Calu3 (cell line): Measurements from ENCODE around the gene ZNF280D. TPM values are rescaled to one million over a fixed set of nuclear protein-coding genes. Genes with fewer than 3 reads are reported as not detected.

Experiments
- BruUV-seq: library from RNA; stranded (reverse); fragments of 400-500 nt; replicated peaks from 2 replicates; lab custom pipeline; 2021; lab: Mats Ljungman, UMichigan
- CTCF ChIA-PET: fragments of 300-600 bp; sonication (Branson Sonifier 250); formaldehyde crosslinking; loops from one replicate; lab custom pipeline; 2022; ENCODE audit warnings: antibody characterized with exemption; lab: Charles Lee
- DNase-seq: peaks from one replicate; pipeline ENCODE4 v3.0.0; 2022
- H3K27ac Mint-ChIP-seq: one replicate; pipeline ENCODE4 v1.8.0; 2022; ENCODE audit warnings: mixed read lengths; ENCODE audit not compliant: unreplicated experiment
- H3K27me3 Mint-ChIP-seq: one replicate; pipeline ENCODE4 v1.8.0; 2022; ENCODE audit warnings: mixed read lengths; ENCODE audit not compliant: unreplicated experiment
- H3K36me3 Mint-ChIP-seq: one replicate; pipeline ENCODE4 v1.8.0; 2022; ENCODE audit warnings: mild to moderate bottlenecking, moderate library complexity, mixed read lengths; ENCODE audit not compliant: insufficient read depth, unreplicated experiment
- H3K4me1 Mint-ChIP-seq: one replicate; pipeline ENCODE4 v1.8.0; 2022; ENCODE audit warnings: mild to moderate bottlenecking, low read depth, mixed read lengths; ENCODE audit not compliant: unreplicated experiment
- H3K4me3 Mint-ChIP-seq: one replicate; pipeline ENCODE4 v1.8.0; 2022; ENCODE audit warnings: mild to moderate bottlenecking, low read depth, moderate library complexity, mixed read lengths; ENCODE audit not compliant: unreplicated experiment
- H3K9me3 Mint-ChIP-seq: one replicate; pipeline ENCODE4 v1.8.0; 2022; ENCODE audit warnings: low read depth, mixed read lengths; ENCODE audit not compliant: unreplicated experiment
- CTCF ChIP-seq: fragments of 200-600 bp; IDR thresholded peaks from one replicate; pipeline ENCODE4 v1.8.0; 2022; ENCODE audit warnings: antibody characterized with exemption; ENCODE audit not compliant: unreplicated experiment
- intact Hi-C: fragments of 100-400 bp; cut with micrococcal nuclease; formaldehyde crosslinking; loops from one replicate; pipeline ENCODE4 v1.10.0; 2022; ENCODE audit not compliant: unreplicated experiment
- total RNA-seq: library from RNA; stranded (reverse); gene quantifications from 2 replicates; pipeline ENCODE4 v1.2.3, GENCODE V29; 2022

Gene ZNF280D
- total RNA-seq, 1 experiment from 2014 or later: 36.0 TPM

- Mint-ChIP-seq H3K27me3 (no peaks in the 10 kb centered on the region), H3K9me3 (no peaks in the 10 kb centered on the region), H3K27ac (no peak overlapping the region), H3K4me3 (no peak overlapping the region), H3K36me3 (no peaks in the 10 kb centered on the region), H3K4me1 (peaks cover 20% of the 10 kb centered on the region)
- intact Hi-C loops: no loop called here
- BruUV-seq: no TSS peak
- TF ChIP-seq CTCF: no peak
- DNase-seq: no peak
- CTCF ChIA-PET: interaction anchor here (0.7 kb wide), 1 partner anchor 32 kb away, joined by 3 read pairs; no protein-coding TSS in a partner anchor
Observed at GRCh38 chr15:56772868-56773639, 39.7 kb upstream of the ZNF280D start.

- H3K36me3 Mint-ChIP-seq: no peaks in the 10 kb centered on the region
- no peak overlapping the region for H3K27ac Mint-ChIP-seq
- CTCF ChIA-PET: no interaction called here
- no peaks in the 10 kb centered on the region for H3K9me3 Mint-ChIP-seq
- no peak overlapping the region for H3K4me3 Mint-ChIP-seq
- no peak for TF ChIP-seq CTCF
- BruUV-seq: no TSS peak
- no peaks in the 10 kb centered on the region for H3K27me3 Mint-ChIP-seq
- peaks cover 33% of the 10 kb centered on the region for H3K4me1 Mint-ChIP-seq
- no peak for DNase-seq
- intact Hi-C loops: no loop called here
Observed at GRCh38 chr15:56770173-56770572, 36.9 kb upstream of the ZNF280D start.

GRCh38 chr15:56767315-56767714 lies 34.0 kb upstream of the ZNF280D start:
- H3K27me3 Mint-ChIP-seq: no peaks in the 10 kb centered on the region
- no peak overlapping the region for H3K4me3 Mint-ChIP-seq
- no peak overlapping the region for H3K27ac Mint-ChIP-seq
- DNase-seq: no peak
- BruUV-seq: no TSS peak
- no peak for TF ChIP-seq CTCF
- intact Hi-C loops: no loop called here
- H3K4me1 Mint-ChIP-seq: peaks cover 14% of the 10 kb centered on the region
- H3K9me3 Mint-ChIP-seq: no peaks in the 10 kb centered on the region
- H3K36me3 Mint-ChIP-seq: no peaks in the 10 kb centered on the region
- CTCF ChIA-PET: no interaction called here

- Mint-ChIP-seq H3K36me3 (no peaks in the 10 kb centered on the region), H3K9me3 (no peaks in the 10 kb centered on the region), H3K27me3 (no peaks in the 10 kb centered on the region), H3K4me1 (peaks cover 21% of the 10 kb centered on the region), H3K4me3 (no peak overlapping the region), H3K27ac (no peak overlapping the region)
- CTCF ChIA-PET: no interaction called here
- intact Hi-C loops: no loop called here
- DNase-seq: no peak
- no TSS peak for BruUV-seq
- no peak for TF ChIP-seq CTCF
Observed at GRCh38 chr15:56765251-56765650, 31.9 kb upstream of the ZNF280D start.
